Activated CD4-positive, CD25-positive, alpha-beta regulatory T cell treated with anti-CD3 and anti-CD28 coated beads, Interleukin-2, amount 50 U/mL, for 16 hours (primary cell): ENCODE results near the gene KANTR.
"Not testable (repeated sequence)": the region's sequence is repeated elsewhere in the genome, so short reads cannot be mapped to it uniquely, and the experiment has no call there.

Experiments used
- DNase-seq: peaks from one replicate; pipeline ENCODE4 v3.0.0-alpha.2; 2020; ENCODE audit warnings: low read depth, low spot score

The KANTR gene

GRCh38 chrX:53128097-53128749, 34.3 kb downstream of the KANTR start:
- no peak for DNase-seq

GRCh38 chrX:53133400-53133799, 39.5 kb downstream of the KANTR start:
- no peak for DNase-seq

- DNase-seq = no peak
Observed at GRCh38 chrX:53135581-53135980, 41.6 kb downstream of the KANTR start.

GRCh38 chrX:53153581-53153980, 59.6 kb downstream of the KANTR start:
- no peak for DNase-seq

GRCh38 chrX:53155512-53156206, 61.7 kb downstream of the KANTR start:
- no peak for DNase-seq

GRCh38 chrX:53156207-53156596, 62.3 kb downstream of the KANTR start:
- no peak for DNase-seq

GRCh38 chrX:53159184-53159583, 65.2 kb downstream of the KANTR start:
- no peak for DNase-seq

GRCh38 chrX:53160297-53160983, 66.5 kb downstream of the KANTR start:
- DNase-seq = no peak

GRCh38 chrX:53163436-53163835, 69.5 kb downstream of the KANTR start:
- DNase-seq = no peak

GRCh38 chrX:53164566-53164965, 70.6 kb downstream of the KANTR start:
- not testable (repeated sequence) for DNase-seq

GRCh38 chrX:53166103-53166502, 72.2 kb downstream of the KANTR start:
- DNase-seq = no peak

- no peak for DNase-seq
Observed at GRCh38 chrX:53171356-53171755, 77.4 kb downstream of the KANTR start.
